Right lobe of liver (tissue), 6 donors: ENCODE measurements around the gene PSEN1. TPM values are rescaled to one million over a fixed set of nuclear protein-coding genes. Genes with fewer than 3 reads are reported as not detected.

Source experiments
- ATAC-seq, 4 donors: fragments of 200-7000 bp; cut with Tn5 transposase; one replicate each; pipeline ENCODE4 v1.9.1; 2020; ENCODE audit warnings: mild to moderate bottlenecking in 4 of 4, moderate library complexity in 4 of 4
- DNase-seq, 3 donors: peaks; one replicate each; pipeline ENCODE4 v3.0.0-alpha.2; 2020
- H3K27ac ChIP-seq, 3 donors: fragments of 200-600 bp; one replicate each; pipeline ENCODE4 v1.8.0; 2022
- H3K27me3 ChIP-seq, 2 donors: fragments of 200-600 bp; one replicate each; pipeline ENCODE4 v1.8.0; 2022
- H3K36me3 ChIP-seq, 4 donors: fragments of 200-600 bp; sonication (generic) in 1 of 4; one replicate each; pipeline versions ENCODE4 v1.5.1 to v1.8.0; 2017 to 2022; ENCODE audit warnings: control low read depth in 1 of 4
- H3K4me1 ChIP-seq, 4 donors: fragments of 200-600 bp; sonication (generic) in 1 of 4; one replicate each; pipeline versions ENCODE4 v1.5.1 to v1.8.0; 2017 to 2022; ENCODE audit warnings: control low read depth in 1 of 4
- H3K4me3 ChIP-seq, 3 donors: fragments of 200-600 bp; one replicate each; pipeline ENCODE4 v1.8.0; 2022
- H3K9me3 ChIP-seq, 4 donors: fragments of 200-600 bp; sonication (generic) in 1 of 4; one replicate each; pipeline versions ENCODE4 v1.5.1 to v1.8.0; 2017 to 2022; ENCODE audit warnings: control low read depth in 1 of 4
- CTCF ChIP-seq, 4 donors: fragments of 200-600 bp in 3 of 4; fragments of 450-650 bp in 1 of 4; IDR thresholded peaks; one replicate each; pipeline versions ENCODE4 v1.5.1 to v1.8.0; 2016 to 2022; ENCODE audit warnings: antibody characterized with exemption in 4 of 4, mild to moderate bottlenecking in 2 of 4
- POLR2A ChIP-seq: fragments of 450-650 bp; IDR thresholded peaks from one replicate; pipeline ENCODE4 v1.6.1; 2017; ENCODE audit warnings: antibody characterized with exemption, mild to moderate bottlenecking
- WGBS: methylation state at CpG from one replicate; pipeline ENCODE4 v1.1.6; 2018; ENCODE audit warnings: low coverage, low lambda C conversion rate; ENCODE audit not compliant: insufficient coverage; ENCODE audit errors: missing lambda C conversion rate; 5-methylcytosine and 5-hydroxymethylcytosine counted together
- intact Hi-C, 2 donors: fragments of 100-400 bp; cut with DNase I; formaldehyde crosslinking; loops; one replicate each; pipeline versions ENCODE4 v1.11.2 to v1.14.1; 2022
- total RNA-seq, 6 experiments: library from RNA; depleted of rRNA in 2 of 6; stranded (reverse); fragments of >200 nt in 2 of 6; fragmentation: NEBNext Ultra II Directional in 3 of 6; extraction: Animal tissue kit (Norgen Biotek cat#: 25700) in 3 of 6; gene quantifications; one replicate each; pipeline versions ENCODE4 v1.1.0 to v1.2.4, GENCODE V29; 2016 to 2023
- donor health status: DM: no; HTN: yes; CAD: no.
- donor health status: DM: no; HTN: no; CAD: no.
- donor health status: DM: no; HTN: no; CAD: no.
- donor health status: DM: no; HTN: yes; CAD: no.
- donor health status: DM: no; HTN: yes; CAD: no.

PSEN1 gene
- total RNA-seq, 6 experiments from 2014 or later = 22.5 to 28.2 (median 25.0) TPM

- Histone ChIP-seq H3K4me3 (peak overlapping the region; percentile 83 to 95 (median 92)), H3K27ac (peak overlapping the region; percentile 86 to 94 (median 88)), H3K27me3 (no peaks in the 10 kb centered on the region), H3K9me3 (no peaks in the 10 kb centered on the region), H3K36me3 (no peaks in the 10 kb centered on the region), H3K4me1 (peaks cover 0 to 10% (median 0%) of the 10 kb centered on the region in 4 donors)
- intact Hi-C loops = no loop called here
- DNase-seq = no peak
- TF ChIP-seq POLR2A = no peak
- no peak for TF ChIP-seq CTCF (IDR thresholded peaks at IDR 0.05)
- 5% methylated on average over 11 of the region's 16 CpGs for WGBS
- ATAC-seq = no peak
Observed at GRCh38 chr14:73136085-73136386, 271 bp upstream of the PSEN1 start.

- no peak for ATAC-seq
- Histone ChIP-seq H3K36me3 (no peaks in the 10 kb centered on the region), H3K27ac (no peak overlapping the region), H3K27me3 (no peaks in the 10 kb centered on the region), H3K4me1 (peaks cover 0 to 23% (median 6%) of the 10 kb centered on the region in 4 donors), H3K4me3 (no peak overlapping the region), H3K9me3 (no peaks in the 10 kb centered on the region)
- WGBS = 100% methylated on average over 1 of the region's 1 CpG
- TF ChIP-seq POLR2A (no peak), CTCF (IDR thresholded peaks at IDR 0.05) (no peak)
- no peak for DNase-seq
- intact Hi-C loops = no loop called here
Observed at GRCh38 chr14:73140811-73141323, 4.6 kb downstream of the PSEN1 start.

- Histone ChIP-seq H3K36me3 (no peaks in the 10 kb centered on the region), H3K27me3 (no peaks in the 10 kb centered on the region), H3K4me3 (no peak overlapping the region), H3K4me1 (peaks cover 0 to 21% (median 6%) of the 10 kb centered on the region in 4 donors), H3K9me3 (no peaks in the 10 kb centered on the region), H3K27ac (no peak overlapping the region)
- ATAC-seq (no peak), DNase-seq (no peak)
- TF ChIP-seq CTCF (IDR thresholded peaks at IDR 0.05) (no peak), POLR2A (no peak)
- 85% methylated on average over 2 of the region's 2 CpGs for WGBS
- intact Hi-C loops = no loop called here
Observed at GRCh38 chr14:73142216-73142615, 5.9 kb downstream of the PSEN1 start.

- H3K4me1 ChIP-seq = peaks cover 0 to 14% (median 6%) of the 10 kb centered on the region in 4 donors
- no peak overlapping the region for H3K4me3 ChIP-seq
- DNase-seq (no peak), ATAC-seq (peak; percentile 88 to 94 (median 92))
- 49% methylated on average over 2 of the region's 5 CpGs for WGBS
- H3K27ac ChIP-seq = peak overlapping the region in 2 of 3 donors; percentile 38 to 44
- H3K36me3 ChIP-seq = peaks cover 0 to 2% (median under 1%) of the 10 kb centered on the region in 4 donors
- no peaks in the 10 kb centered on the region for H3K9me3 ChIP-seq
- H3K27me3 ChIP-seq = no peaks in the 10 kb centered on the region
- intact Hi-C loops = no loop called here
- TF ChIP-seq CTCF (IDR thresholded peaks at IDR 0.05) = no peak
- no peak for TF ChIP-seq POLR2A
Observed at GRCh38 chr14:73143003-73143402, 6.7 kb downstream of the PSEN1 start.

- DNase-seq (no peak), ATAC-seq (no peak)
- H3K4me1 ChIP-seq = peaks cover 0 to 14% (median 6%) of the 10 kb centered on the region in 4 donors
- H3K4me3 ChIP-seq = no peak overlapping the region
- 86% methylated on average over 3 of the region's 3 CpGs for WGBS
- TF ChIP-seq POLR2A (no peak), CTCF (IDR thresholded peaks at IDR 0.05) (no peak)
- H3K27me3 ChIP-seq = no peaks in the 10 kb centered on the region
- peaks cover 0 to 8% (median 2%) of the 10 kb centered on the region in 4 donors for H3K36me3 ChIP-seq
- H3K9me3 ChIP-seq = no peaks in the 10 kb centered on the region
- intact Hi-C loops = no loop called here
- H3K27ac ChIP-seq = peak overlapping the region in 2 of 3 donors; percentile 38 to 44
Observed at GRCh38 chr14:73143617-73144016, 7.3 kb downstream of the PSEN1 start.
